Suppressor macrophage treated with lipopolysaccharide for 1 hour (primary cell): Measurements from ENCODE around the gene UBE3A.

ENCODE experiments used
- DNase-seq, 3 donors: peaks; one replicate each; pipeline ENCODE4 v3.0.0-alpha.2; 2020 to 2022

The UBE3A gene

DNA sequence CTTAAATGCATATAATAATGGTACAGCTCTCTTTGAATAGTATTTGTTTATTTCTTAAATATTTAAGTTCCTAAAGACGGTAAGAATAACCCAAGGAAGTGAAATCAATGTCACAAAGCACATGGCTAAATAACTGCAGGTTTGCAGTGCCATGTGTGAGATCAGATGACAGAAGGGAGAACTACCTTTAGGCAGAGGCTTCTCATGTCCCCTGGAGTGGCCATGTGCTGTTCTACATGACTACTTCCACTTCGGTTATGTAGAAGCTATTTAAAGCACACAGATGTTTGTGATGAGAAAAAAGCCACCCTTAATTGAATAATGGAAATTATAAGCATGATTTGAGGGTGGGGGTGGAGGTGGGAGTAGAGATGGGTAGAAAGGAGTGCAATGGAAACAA, 109.1 kb downstream of the UBE3A start:
- DNase-seq, result no peak

DNA sequence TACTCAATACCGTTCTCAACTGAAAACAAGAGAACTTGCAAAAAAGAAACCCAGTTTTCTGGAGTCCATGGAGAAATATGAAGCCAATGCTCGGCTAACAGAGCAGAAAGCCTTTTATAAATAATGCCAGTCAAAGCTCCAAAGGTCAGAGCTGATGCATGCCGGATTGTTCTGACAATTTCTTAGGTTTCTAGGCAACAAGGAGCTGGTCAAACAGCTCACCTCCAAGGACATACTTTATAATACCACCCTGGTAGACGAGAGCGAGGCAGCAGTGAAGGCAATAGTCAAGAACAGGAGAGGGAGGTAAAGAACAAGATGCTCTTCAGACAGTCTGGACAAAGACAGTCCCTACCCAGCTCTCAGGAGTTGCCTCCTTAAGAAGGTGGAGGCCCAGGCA, 111.1 kb downstream of the UBE3A start:
- DNase-seq, result no peak

DNA sequence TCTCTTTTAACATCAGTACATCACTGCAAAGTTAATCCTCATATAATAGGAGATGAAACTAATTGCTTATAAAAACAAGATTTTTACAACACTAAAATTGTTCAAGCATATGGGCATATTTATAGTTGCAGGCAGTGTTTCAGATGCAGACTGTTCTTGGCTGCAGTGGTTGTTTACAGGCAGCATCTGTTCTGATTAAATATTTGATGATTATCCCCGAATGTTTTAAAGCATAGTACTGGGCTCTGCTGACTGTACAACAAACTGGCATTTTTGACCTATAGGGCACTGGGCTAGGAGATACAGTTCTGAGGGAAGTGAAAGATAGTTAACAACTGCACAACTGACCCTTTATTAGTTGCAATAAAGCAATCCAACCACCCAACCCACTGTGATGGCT, 113.6 kb downstream of the UBE3A start:
- DNase-seq, result no peak

DNA sequence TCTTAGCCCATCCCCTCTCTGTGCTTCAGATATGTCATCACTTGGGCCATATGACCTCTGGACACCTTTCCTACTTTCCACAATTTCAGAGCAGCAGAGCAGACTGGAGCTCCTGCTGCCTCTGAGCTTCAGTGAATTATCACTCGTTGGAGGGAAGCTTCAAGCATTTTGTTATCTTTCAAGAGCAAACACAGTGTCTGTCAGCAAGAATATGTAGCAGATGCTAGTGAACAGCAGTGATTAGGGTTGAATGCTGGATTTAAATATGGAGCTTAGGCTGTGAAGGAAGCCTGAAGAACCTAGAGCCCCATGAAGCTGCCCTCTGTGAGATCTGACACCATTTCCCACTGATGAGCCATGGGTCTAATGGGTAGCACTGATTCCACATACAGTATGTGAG, 115.4 kb downstream of the UBE3A start:
- DNase-seq, result no peak

DNA sequence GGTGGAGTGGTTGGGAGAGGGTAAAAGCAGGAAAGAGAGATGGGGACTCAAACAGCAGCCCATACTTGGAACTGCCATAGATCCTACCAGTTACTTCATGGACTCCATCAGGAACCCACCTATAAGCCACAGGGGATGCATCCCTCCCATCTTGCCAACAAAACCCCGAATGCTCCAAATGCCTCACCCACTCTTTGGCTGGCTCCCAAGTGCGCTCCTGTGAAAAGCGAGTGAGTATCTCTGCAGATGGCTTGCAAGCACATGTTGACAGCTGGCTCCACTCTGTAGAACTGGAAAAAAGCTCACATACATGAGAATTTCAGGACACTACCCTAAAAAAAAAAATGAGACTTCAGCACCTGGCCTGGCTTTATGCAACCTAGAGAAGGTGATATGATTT, 151.0 kb downstream of the UBE3A start:
- DNase-seq, result no peak
